ENCODE measurements around the gene SLC17A6.

GRCh38 chr11:22426915-22427314 lies 88.7 kb downstream of the SLC17A6 start:
- TF ChIP-seq CTCF (IDR thresholded peaks at IDR 0.05) (no peak), POLR2A (IDR thresholded peaks at IDR 0.05) (no peak)
